ENCODE measurements around the gene GRIA4.

GRIA4 gene

GRCh38 chr11:105960252-105961245, 350.7 kb downstream of the GRIA4 start:
- Histone ChIP-seq H3K4me1 (ENCODE audit: control insufficient read depth, insufficient read depth, low read length) (no peaks in the 10 kb centered on the region), H3K4me3 (ENCODE audit: insufficient read depth, low read depth, low read length) (no peak overlapping the region), H3K27ac (ENCODE audit: insufficient read depth, low read depth, low read length, poor library complexity, severe bottlenecking) (no peak overlapping the region), H3K36me3 (ENCODE audit: control insufficient read depth, insufficient read depth, low read length) (no peaks in the 10 kb centered on the region), H3K9me3 (ENCODE audit: control insufficient read depth, low read length) (no peaks in the 10 kb centered on the region), H3K27me3 (ENCODE audit: control insufficient read depth, insufficient read depth, low read length, poor library complexity, severe bottlenecking) (no peaks in the 10 kb centered on the region)
- 85% methylated on average over 21 of the region's 22 CpGs for WGBS, 2 experiments

DNA sequence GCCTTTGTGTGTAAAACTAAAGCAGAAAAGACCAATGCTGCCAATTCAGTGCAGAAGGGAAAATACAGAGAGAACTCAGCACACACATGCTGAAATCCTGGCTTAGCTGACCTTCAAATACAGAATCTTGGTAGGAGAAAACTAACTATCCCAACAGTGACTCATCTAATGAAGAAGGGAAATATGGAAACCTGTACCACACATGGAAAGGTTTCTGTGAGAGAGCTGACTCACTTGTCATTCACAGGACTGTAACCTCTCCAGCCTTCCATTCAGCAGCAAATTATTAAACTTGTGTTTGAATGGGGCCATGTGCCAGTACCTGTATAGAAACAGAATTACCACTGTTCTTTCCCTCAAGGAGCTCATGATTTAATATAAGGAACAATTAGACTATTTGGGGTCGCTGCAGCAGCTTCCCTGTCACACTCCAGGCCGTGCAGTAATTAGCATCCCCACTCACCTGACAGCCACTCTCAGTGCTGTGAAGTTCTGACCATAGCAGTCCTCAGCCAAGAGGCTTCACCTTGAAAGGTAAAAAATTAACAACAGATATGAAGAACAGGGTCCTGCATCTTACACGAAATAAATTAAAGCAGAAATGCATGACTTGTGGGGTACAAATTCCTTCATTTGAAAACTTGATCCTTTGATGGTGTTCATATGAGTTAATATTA, 358.3 kb downstream of the GRIA4 start:
- Histone ChIP-seq H3K27ac (ENCODE audit: insufficient read depth, low read depth, low read length, poor library complexity, severe bottlenecking) (no peak overlapping the region), H3K27me3 (ENCODE audit: control insufficient read depth, insufficient read depth, low read length, poor library complexity, severe bottlenecking) (no peaks in the 10 kb centered on the region), H3K4me1 (ENCODE audit: control insufficient read depth, insufficient read depth, low read length) (no peaks in the 10 kb centered on the region), H3K4me3 (ENCODE audit: insufficient read depth, low read depth, low read length) (no peak overlapping the region), H3K36me3 (ENCODE audit: control insufficient read depth, insufficient read depth, low read length) (no peaks in the 10 kb centered on the region), H3K9me3 (ENCODE audit: control insufficient read depth, low read length) (no peaks in the 10 kb centered on the region)
- 92 to 94% methylated on average over 3 of the region's 3 CpGs for WGBS, 2 experiments

DNA sequence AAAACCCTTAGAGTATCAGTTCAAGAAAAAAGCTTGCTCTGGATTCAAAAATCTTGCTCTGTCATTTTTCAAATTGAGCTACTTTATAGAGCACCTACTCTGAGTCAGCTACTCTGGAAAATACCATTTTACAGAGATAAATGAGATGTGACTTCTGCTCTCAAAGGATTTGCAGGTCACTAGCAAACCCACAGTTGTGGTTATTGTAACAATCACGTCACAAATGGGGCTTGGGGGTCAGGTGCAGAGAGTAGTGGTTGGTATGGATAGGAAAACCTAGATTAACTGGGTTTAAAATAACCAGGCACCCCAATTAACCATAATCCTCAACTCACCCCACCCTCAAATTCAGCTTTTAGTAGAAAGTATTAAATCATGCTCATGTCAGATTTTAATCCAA, 359.9 kb downstream of the GRIA4 start:
- 83 to 100% methylated on average over 1 of the region's 1 CpG for WGBS, 2 experiments
- Histone ChIP-seq H3K27me3 (ENCODE audit: control insufficient read depth, insufficient read depth, low read length, poor library complexity, severe bottlenecking) (no peaks in the 10 kb centered on the region), H3K36me3 (ENCODE audit: control insufficient read depth, insufficient read depth, low read length) (no peaks in the 10 kb centered on the region), H3K27ac (ENCODE audit: insufficient read depth, low read depth, low read length, poor library complexity, severe bottlenecking) (no peak overlapping the region), H3K4me3 (ENCODE audit: insufficient read depth, low read depth, low read length) (no peak overlapping the region), H3K9me3 (ENCODE audit: control insufficient read depth, low read length) (no peaks in the 10 kb centered on the region), H3K4me1 (ENCODE audit: control insufficient read depth, insufficient read depth, low read length) (no peaks in the 10 kb centered on the region)

DNA sequence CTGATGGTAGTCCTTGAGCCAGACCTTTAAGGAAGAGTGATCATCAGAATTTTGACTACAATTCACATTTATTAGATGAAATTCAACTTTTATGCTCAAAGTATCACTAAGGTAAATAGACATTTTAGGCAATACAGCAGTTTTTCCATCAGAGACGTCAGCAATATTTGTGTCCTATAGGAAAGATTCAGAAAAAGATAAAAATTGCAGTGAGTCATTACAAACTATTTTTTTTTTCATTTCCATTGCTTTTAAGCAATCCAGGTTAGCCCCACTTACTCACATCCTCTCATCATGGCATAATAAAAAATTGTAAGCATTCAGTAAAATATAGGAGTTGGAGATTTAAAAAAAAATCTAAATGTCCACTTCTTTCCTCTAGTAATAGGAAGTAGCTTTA, 365.3 kb downstream of the GRIA4 start:
- no peaks in the 10 kb centered on the region for H3K36me3 ChIP-seq (ENCODE audit: control insufficient read depth, insufficient read depth, low read length)
- WGBS, 2 experiments = 80 to 100% methylated on average over 1 of the region's 1 CpG
- no peak overlapping the region for H3K27ac ChIP-seq (ENCODE audit: insufficient read depth, low read depth, low read length, poor library complexity, severe bottlenecking)
- no peak overlapping the region for H3K4me3 ChIP-seq (ENCODE audit: insufficient read depth, low read depth, low read length)
- H3K9me3 ChIP-seq (ENCODE audit: control insufficient read depth, low read length) = no peaks in the 10 kb centered on the region
- no peaks in the 10 kb centered on the region for H3K27me3 ChIP-seq (ENCODE audit: control insufficient read depth, insufficient read depth, low read length, poor library complexity, severe bottlenecking)
- no peaks in the 10 kb centered on the region for H3K4me1 ChIP-seq (ENCODE audit: control insufficient read depth, insufficient read depth, low read length)

- no peaks in the 10 kb centered on the region for H3K4me1 ChIP-seq (ENCODE audit: control insufficient read depth, insufficient read depth, low read length)
- no peak overlapping the region for H3K4me3 ChIP-seq (ENCODE audit: insufficient read depth, low read depth, low read length)
- no peak overlapping the region for H3K27ac ChIP-seq (ENCODE audit: insufficient read depth, low read depth, low read length, poor library complexity, severe bottlenecking)
- H3K9me3 ChIP-seq (ENCODE audit: control insufficient read depth, low read length) = no peaks in the 10 kb centered on the region
- H3K27me3 ChIP-seq (ENCODE audit: control insufficient read depth, insufficient read depth, low read length, poor library complexity, severe bottlenecking) = no peaks in the 10 kb centered on the region
- no peaks in the 10 kb centered on the region for H3K36me3 ChIP-seq (ENCODE audit: control insufficient read depth, insufficient read depth, low read length)
- WGBS, 2 experiments = 95 to 96% methylated on average over 6 to 10 of the region's 10 CpGs
These were observed 370.3 kb downstream of the GRIA4 start for GRCh38 chr11:105979997-105980703.

DNA sequence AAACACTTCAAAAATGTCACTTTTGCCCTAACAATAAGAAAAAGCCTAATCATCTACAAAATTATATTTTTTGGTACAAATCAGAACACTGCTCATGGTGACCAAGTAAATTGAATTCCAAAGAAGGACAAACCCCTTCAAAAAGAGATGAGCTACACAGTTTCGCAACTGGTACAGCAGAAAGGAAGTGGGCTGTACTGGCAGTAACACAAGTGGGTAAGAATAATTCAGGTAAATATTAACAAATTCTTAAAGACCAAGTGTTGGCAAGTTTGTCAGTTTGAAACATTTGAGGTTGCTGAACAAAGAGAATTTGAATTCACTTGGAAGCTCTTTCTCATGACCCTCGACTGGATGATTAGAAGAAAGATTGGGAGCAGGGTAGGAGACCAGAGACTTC, 376.7 kb downstream of the GRIA4 start:
- Histone ChIP-seq H3K27ac (ENCODE audit: insufficient read depth, low read depth, low read length, poor library complexity, severe bottlenecking) (no peak overlapping the region), H3K9me3 (ENCODE audit: control insufficient read depth, low read length) (no peaks in the 10 kb centered on the region), H3K4me1 (ENCODE audit: control insufficient read depth, insufficient read depth, low read length) (no peaks in the 10 kb centered on the region), H3K36me3 (ENCODE audit: control insufficient read depth, insufficient read depth, low read length) (no peaks in the 10 kb centered on the region), H3K4me3 (ENCODE audit: insufficient read depth, low read depth, low read length) (no peak overlapping the region), H3K27me3 (ENCODE audit: control insufficient read depth, insufficient read depth, low read length, poor library complexity, severe bottlenecking) (no peaks in the 10 kb centered on the region)
- 87 to 98% methylated on average over 2 of the region's 2 CpGs for WGBS, 2 experiments

- H3K27me3 ChIP-seq (ENCODE audit: control insufficient read depth, insufficient read depth, low read length, poor library complexity, severe bottlenecking) = no peaks in the 10 kb centered on the region
- H3K36me3 ChIP-seq (ENCODE audit: control insufficient read depth, insufficient read depth, low read length) = no peaks in the 10 kb centered on the region
- no peaks in the 10 kb centered on the region for H3K4me1 ChIP-seq (ENCODE audit: control insufficient read depth, insufficient read depth, low read length)
- 97% methylated on average over 2 of the region's 3 CpGs for WGBS, 2 experiments
- H3K9me3 ChIP-seq (ENCODE audit: control insufficient read depth, low read length) = no peaks in the 10 kb centered on the region
- H3K27ac ChIP-seq (ENCODE audit: insufficient read depth, low read depth, low read length, poor library complexity, severe bottlenecking) = no peak overlapping the region
- H3K4me3 ChIP-seq (ENCODE audit: insufficient read depth, low read depth, low read length) = no peak overlapping the region
These were observed 378.3 kb downstream of the GRIA4 start for GRCh38 chr11:105988197-105988596.

DNA sequence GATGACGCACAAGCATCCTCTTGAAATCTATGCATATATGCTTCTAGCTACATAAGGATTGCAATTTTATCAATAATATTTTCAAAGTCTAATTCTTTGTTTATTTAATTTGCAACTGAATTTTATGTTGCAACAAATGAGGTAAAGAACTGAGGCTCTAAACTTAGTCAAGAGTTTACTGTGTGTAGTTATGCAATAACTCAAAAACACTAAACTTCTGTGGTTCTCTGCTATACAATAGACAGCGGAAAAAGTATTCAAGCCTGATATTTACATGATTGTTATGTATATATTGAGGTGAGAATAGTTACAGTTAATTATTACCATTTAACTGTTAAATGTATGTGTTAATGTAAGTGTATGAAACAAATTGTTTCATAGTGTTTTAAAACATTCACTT, 379.3 kb downstream of the GRIA4 start:
- 100% methylated on average over 1 of the region's 2 CpGs; no CpG with 5 or more reads in 1 of the 2 experiments for WGBS, 2 experiments
- no peaks in the 10 kb centered on the region for H3K4me1 ChIP-seq (ENCODE audit: control insufficient read depth, insufficient read depth, low read length)
- H3K4me3 ChIP-seq (ENCODE audit: insufficient read depth, low read depth, low read length) = no peak overlapping the region
- no peaks in the 10 kb centered on the region for H3K36me3 ChIP-seq (ENCODE audit: control insufficient read depth, insufficient read depth, low read length)
- no peaks in the 10 kb centered on the region for H3K9me3 ChIP-seq (ENCODE audit: control insufficient read depth, low read length)
- H3K27ac ChIP-seq (ENCODE audit: insufficient read depth, low read depth, low read length, poor library complexity, severe bottlenecking) = no peak overlapping the region
- no peaks in the 10 kb centered on the region for H3K27me3 ChIP-seq (ENCODE audit: control insufficient read depth, insufficient read depth, low read length, poor library complexity, severe bottlenecking)

DNA sequence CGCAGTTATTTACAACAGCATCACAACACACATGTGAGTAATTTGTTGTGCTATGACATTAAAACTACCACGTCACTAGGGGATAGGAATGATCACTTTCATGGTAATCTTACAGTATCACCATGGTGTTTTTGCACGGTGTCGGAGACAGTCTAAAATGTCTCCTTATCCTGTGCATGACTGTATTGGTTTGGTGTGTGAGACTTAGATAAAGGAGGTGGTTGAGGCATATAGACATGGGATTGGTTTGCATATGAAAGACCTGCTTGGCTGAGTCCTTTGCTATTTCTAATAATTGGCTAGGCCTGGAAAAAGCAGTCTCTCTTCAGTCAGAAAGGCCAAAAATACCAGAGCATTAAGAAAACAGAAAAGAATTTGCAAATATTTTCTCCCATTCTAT, 382.0 kb downstream of the GRIA4 start:
- H3K9me3 ChIP-seq (ENCODE audit: control insufficient read depth, low read length) = no peaks in the 10 kb centered on the region
- H3K4me1 ChIP-seq (ENCODE audit: control insufficient read depth, insufficient read depth, low read length) = no peaks in the 10 kb centered on the region
- H3K27me3 ChIP-seq (ENCODE audit: control insufficient read depth, insufficient read depth, low read length, poor library complexity, severe bottlenecking) = no peaks in the 10 kb centered on the region
- WGBS, 2 experiments = 96 to 99% methylated on average over 3 to 4 of the region's 4 CpGs
- H3K36me3 ChIP-seq (ENCODE audit: control insufficient read depth, insufficient read depth, low read length) = no peaks in the 10 kb centered on the region
- H3K27ac ChIP-seq (ENCODE audit: insufficient read depth, low read depth, low read length, poor library complexity, severe bottlenecking) = no peak overlapping the region
- no peak overlapping the region for H3K4me3 ChIP-seq (ENCODE audit: insufficient read depth, low read depth, low read length)

Data from ectodermal cell (in vitro differentiated cells).